Activated gamma-delta T cell (primary cell): ENCODE measurements around the gene RANBP3.
"Not testable (repeated sequence)": the region's sequence is repeated elsewhere in the genome, so short reads cannot be mapped to it uniquely, and the experiment has no call there.

Experiments
- DNase-seq: peaks from one replicate; lab custom pipeline; 2025; lab: John Stamatoyannopoulos, UW

Gene RANBP3

DNA sequence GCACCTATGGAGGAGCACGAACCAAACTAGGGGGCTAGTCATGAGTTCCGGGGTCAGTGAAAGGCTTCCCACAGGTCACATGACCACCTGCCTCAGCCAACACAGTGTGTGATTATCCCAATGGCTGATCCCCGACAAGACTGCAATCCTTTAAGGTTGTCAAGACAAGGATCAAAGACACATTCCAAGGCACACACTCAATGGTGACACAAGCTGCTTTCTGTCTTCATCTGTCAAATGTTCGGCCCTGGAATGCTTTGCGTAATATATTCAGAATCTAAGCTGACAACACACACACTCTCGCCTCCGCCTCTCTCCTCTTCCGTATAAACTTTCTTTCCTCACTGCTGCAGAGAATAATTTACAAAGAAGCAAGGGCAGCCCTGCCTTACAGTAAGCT, 11.7 kb downstream of the RANBP3 start:
- no peak for DNase-seq

DNA sequence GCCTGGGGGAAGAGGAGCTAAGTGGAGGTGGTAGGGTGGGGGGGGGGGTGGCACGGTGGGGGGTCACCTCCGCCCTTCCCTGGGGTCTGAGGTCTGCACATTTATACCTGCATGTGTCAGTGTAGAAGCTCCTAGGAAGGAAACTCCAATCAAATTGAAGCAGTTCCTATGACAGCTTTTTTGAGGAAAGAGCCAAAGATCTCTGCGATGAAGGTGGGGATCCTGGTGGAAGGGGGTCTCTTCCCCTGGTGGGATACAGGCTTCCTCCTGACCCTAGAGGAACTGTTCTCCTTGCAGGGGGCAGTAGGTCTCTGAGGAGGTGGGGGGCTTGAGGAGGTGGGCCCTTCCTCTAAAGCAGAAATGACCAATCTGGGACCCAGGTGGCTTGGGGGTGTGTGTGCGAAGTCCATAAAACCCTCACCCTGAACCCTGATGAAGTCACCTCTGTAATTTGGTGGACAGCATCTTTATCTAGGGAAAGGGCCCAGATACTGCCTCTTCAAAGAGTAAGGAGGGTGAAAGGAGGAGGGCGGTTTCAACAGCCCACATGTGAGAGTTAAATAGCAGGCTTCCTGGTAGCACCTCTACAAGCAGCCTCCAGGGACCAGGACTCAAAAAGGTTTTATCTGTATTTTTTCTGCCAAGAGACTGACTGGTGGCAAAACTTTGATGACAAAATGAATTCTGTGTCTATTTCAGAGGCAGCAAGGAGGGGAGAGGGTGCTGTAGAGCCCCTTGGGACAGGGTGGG, 12.9 kb downstream of the RANBP3 start:
- no peak for DNase-seq

DNA sequence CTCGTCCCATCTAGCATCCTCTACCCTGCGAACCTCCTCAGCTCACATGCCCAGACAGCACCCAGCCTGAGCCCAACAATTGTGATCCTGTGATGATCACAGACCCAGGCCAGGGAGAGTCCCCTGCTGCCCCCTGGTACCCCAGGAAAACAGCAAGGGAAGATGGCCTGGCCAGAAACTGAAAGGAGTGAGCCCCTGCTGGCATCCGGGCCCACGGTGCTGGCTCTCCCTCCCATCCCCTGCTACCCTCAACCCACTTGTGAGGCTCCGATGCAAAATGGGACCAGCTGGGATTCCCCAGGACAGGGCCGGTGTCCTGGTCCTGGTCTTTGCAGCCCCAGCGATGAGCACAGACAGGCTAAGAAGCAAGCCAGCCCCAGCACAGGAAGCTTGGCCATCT, 14.1 kb downstream of the RANBP3 start:
- no peak for DNase-seq

DNA sequence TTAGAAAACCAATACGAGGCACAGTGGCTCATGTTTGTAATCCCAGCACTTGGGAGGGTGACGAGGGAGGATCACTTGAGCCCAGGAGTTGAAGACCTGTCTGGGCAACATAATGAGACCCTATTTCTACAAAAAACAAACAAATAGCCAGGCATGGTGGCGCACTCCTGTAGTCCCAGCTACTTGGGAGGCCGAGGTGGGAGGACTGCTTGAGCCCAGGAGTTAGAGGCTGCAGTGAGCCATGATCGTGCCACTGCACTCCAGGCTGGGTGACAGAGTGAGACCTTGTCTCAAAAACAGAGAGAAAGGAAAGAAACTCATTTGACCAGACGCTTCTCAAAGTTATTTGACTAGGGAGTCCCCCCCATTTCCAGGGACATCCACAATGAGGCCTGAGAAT, 14.7 kb downstream of the RANBP3 start:
- not testable (repeated sequence) for DNase-seq

DNA sequence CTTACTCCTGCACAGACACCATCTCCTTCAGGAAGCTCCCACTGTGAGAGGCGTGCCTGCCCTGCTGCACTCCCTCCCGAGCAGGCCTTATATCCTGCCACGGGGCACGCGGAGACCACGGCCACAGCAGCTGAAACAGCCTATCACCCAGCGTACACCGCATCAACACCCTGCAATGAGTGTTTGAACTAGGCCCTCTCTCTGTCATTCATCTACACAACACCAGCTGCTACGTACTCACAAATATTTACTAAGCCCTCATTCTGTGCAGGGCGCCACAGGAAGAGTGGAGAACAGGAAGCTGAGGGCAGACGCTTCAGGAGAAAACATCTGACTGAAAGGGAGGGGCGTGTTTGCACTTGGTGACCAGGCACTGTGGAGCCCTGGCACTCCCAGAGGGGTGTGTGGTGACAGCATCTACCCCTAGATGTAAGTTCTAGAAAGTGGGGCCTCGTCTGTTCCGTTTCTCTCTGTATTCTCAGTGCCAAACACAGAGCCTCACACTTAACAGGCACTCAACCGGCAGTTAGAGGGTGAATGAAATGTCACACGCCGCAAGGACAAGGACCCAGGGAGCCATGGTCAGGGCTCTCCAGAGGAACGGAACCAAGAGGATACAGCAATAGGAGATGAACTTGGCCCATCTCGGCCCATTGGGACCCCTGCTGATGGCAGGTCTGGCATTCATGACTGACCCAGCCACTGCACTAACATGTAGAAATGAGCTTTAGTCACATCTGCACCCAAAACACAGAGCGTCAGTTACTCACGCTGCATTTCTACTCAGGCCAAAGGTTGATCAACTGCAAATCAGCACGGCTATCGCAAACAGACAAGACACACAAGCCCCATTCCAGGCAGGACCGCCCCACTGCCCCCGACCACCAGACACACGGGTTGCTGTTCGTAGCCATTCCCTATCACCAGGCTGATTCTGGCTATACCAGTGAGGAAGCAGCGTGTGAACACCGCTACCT, 15.7 kb downstream of the RANBP3 start:
- DNase-seq, result peak; percentile 41

DNA sequence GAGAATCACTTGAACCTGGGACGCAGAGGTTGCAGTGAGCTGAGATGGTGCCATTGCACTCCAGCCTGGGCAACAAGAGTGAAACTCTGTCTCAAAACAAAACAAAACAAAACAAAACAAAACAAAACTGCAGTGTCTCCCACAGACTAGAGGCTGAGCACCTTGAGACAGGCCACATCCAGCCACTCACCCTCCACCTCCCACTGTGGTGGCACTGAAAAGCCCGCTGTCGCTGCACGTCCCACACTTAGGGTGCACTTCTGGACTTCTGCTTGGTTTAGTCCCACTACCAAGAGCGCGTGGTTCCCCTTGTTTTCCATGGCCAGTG, 16.3 kb downstream of the RANBP3 start:
- DNase-seq, result not testable (repeated sequence)

DNA sequence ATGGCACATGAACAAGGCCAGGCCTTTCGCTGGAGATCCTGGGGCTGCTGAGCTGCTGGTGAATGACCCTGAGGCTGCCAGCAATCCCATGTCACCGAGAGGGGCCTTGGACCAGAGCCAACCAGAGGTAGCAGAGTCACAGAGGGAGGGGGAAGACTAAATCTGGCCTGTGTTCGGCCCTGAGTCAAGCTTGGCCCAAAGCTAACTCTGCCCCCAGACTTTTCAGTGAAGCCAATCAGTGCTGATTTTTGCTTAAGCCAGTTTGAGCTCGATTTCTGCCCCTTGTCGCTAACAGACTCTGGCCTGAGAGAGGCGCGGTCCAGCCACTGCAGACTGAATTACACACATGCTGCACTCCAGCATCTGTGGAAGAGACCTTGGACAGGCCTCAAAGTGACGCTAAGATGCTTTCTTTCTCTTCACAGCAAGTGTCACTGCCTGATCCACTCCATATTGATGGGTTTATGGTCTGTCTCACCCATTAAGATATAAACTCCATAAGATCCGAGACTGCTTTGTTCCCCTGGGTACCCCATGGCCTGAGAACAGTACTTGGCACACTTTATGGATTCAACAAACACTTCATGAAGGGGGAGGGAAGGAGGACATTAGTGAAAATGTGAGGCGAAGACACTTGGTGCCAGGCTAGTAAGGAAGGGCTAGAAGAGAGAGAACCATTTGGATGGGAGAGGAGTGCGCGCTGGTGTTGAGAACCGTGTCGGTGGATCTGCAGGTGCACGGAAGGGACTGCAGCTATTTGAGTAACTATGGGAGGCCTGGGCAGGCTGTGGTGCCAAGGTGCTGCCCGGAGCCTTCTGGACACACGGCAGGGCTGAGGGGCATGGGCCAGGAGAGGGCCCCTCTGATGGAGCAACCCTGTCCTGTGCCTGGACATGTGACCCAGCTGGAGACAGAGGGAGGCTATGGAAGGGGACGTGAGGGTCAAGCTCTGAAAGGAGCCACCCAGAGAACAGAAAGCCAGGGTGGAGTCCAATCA, 17.6 kb downstream of the RANBP3 start:
- no peak for DNase-seq

DNA sequence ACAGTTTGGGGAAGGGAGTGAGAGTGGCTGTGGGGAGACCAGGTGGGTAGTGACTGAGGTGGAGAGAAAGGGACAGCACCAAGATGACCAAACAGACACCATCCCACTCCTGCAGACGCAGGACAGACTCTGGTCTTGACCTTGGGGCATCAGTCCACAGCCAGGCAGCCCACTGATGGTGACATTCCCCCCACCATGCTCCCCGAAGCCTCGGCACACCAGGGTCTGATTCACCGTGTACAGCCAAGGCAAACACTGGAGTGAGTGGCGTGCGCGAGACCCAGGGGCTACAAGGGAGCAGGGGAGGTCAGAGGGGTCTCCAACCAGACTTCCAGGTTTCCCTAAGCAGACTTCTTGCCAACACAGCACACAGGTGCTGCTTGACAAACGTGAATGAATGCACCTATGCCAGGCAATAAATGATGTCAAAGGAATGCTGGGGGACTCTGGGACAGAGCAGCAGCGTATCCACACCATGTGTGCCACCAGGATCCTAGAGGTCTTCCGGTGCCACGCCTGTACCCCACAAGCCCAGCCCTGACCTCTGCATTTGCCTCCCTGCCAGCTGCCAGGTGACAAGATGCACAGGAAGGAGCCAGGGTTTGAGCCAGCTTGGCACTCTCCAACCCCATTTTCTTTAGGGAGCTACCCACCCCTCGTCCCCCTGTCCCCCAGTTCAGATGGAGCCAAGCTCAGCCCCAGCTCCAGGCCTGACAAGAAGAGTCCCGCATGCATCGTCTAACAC, 18.5 kb downstream of the RANBP3 start:
- no peak for DNase-seq

DNA sequence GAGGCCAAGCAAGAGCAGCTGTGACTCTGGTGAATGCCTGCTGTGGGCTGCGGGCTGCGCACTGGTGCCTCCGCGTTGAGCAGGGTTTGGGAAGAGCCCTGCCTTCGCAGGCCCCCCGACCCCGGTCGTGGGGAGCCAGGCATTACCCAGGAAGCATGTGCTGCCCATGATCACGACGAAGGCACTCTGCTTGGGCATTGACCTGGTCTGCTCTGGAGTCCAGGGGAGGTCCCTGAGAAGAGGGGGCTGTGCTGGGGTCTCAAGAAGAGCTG, 19.2 kb downstream of the RANBP3 start:
- no peak for DNase-seq

DNA sequence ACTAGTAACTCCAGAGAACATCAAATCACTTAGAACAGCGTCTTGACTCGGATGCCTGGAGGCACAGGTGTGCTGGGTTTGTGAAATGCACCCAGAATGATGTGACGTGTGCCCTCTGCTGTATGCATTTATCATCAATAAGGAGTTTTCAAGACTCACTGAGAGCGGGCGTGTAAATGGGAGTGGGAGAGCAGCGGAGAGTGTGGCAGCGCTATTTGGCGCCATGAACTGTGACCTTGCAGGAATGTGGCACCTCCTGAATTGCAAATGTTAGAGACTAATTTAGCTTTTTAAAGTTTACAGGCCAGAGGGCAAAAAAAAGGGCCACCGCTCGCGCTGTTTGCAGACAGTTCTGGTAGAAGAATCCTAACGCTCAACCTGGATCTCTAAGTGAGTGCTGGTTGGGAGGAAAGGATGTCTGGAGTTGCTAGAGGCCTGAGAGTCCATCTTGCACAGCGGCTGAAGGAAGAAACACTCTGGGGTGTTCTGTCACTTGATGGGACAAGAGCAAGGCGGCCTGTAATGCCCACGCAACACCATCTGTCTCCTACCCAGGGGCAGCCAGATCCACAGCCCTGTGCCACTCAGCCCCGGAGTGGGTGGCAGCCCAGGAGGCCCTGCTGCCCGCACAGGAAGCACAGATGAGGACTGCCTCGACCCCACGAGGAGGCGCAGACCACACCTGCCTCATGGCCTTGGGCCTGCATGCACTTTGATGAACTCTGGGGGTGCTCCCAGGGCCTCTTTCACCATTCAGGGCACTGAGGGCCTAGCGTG, 19.7 kb downstream of the RANBP3 start:
- no peak for DNase-seq

DNA sequence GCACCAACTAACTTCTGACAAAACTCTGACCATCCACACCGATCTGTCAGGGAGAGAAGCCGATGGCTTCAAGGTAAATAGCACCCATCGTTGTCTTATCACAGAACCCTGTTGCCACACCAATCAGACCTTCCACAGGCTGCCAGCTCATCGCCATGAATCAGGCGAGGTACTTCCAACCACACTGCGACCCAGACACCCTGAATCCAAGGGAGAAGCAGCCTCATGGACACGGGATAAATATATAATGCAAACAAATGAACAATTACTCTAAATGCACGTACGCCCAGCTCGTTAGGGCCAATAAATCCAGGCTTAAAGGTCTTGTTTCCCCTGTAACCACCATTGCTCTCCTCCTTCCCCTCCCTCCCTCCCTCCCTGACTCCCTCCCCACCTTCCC, 20.8 kb downstream of the RANBP3 start:
- no peak for DNase-seq

DNA sequence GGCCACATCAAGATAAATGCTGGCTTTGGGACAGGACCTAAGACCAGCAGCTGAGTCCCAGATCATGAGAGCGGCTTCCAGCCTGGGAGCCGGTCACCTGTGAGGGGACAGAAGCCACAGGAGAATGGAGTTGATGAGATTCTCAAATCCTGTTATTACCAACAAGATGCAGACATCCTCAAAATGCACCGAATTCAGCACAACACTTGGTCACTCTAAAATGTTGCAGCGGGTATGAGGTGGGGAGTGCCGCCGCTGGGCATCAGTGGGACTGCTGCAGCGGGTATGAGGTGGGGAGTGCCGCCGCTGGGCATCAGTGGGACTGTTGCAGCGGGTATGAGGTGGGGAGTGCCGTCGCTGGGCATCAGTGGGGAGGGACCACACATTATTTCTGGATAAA, 21.2 kb downstream of the RANBP3 start:
- DNase-seq, result no peak

DNA sequence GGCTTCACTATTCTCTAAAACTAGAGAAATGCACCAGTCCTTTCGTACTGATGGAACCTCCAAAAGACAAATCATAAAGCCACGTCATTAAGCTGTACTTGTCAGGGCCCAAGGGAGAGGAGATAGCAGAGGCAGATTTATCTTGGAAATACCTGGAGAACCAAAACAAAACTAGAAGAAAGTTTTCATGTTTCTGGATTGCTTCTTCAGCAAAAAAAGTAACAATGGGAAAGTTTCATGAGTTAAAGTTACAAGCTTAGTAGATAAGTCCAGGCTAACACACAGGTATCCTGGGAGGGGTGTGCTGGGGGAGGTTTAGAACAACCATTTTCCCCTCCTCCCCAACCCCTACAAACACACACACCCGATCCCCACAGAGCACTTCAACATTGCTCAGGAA, 21.6 kb downstream of the RANBP3 start:
- no peak for DNase-seq

DNA sequence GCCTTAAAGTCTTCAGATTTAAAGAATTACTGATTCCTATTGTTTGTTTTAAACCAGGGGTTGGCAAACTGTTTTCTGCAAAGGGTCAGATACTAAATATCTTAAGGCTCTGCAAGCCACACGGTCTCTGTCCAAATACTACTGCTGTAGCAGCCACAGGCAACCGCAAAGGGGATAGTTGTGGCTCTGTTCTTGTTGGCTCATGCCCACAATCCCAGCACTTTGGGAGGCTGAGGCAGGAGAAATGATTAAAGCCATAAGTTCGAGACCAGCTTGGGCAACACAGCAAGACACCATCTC, 22.4 kb downstream of the RANBP3 start:
- DNase-seq, result no peak

DNA sequence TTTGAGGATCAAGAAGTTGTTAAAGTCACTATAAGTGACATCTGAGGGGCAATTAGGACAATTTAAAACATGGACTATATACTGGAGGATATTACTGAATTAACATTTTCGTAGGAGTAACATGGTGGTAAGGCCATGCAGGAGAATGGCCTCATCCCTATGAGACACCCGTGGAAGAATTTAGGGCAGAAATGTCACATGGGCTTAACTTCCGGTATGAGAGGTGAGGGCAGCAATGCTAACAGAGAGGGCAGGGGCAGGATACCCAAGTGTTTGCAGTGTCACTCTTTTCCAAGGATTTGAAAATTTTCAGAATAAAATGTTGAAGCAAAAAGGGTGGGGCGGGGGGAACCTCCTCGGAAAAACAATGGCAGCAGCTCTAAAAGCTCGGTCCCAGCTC, 23.6 kb downstream of the RANBP3 start:
- no peak for DNase-seq

DNA sequence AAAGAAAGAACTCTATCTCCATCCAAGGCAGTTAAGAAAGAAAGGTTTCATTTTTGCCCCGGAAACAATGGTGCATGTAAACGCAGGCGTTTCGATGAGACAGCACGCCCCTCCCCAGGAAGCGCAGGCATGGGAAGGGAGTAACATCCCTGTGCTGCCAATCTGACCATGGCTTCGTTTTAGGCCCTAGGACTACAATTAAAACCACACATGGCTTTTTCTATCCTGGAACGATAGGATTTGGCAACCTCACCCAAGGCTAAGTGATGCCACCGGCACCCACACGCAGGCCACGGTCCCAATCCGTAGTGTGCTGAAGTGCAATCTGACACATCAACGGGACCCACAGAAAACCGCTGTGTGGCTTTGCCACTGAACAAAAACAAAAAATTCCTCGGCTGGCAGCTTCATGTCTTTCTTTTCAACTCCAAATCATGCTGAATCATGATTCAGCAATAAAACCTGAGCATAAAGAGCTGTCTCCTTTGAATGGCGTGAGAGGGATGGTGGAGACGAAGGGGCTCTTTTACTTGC, 24.2 kb downstream of the RANBP3 start:
- DNase-seq, result no peak

DNA sequence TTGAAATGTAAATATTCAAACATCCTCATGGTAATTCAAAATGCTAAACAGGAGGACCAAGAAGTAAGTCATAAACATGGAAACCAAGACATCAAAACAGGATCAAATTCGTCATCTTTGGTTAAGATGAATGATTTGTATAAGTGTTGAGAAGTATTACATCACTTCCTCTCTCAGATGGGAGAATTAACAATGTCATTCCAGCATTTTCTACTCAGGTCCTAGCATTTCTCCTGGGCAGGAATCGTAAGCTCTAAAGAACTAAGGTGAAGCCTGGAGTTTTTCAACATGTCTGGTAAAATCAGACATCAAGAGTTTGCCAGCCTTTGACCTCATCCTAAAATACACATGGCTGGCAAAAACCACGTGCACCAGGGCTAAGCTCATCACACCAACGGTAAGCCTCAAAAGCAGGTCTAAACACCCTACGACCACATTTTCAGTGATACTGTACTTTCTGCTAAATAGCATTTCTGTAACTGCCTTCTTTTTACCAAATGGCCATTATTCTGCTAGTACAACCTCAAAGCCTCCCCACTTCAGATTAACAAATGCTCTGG, 24.8 kb downstream of the RANBP3 start:
- DNase-seq, result no peak

DNA sequence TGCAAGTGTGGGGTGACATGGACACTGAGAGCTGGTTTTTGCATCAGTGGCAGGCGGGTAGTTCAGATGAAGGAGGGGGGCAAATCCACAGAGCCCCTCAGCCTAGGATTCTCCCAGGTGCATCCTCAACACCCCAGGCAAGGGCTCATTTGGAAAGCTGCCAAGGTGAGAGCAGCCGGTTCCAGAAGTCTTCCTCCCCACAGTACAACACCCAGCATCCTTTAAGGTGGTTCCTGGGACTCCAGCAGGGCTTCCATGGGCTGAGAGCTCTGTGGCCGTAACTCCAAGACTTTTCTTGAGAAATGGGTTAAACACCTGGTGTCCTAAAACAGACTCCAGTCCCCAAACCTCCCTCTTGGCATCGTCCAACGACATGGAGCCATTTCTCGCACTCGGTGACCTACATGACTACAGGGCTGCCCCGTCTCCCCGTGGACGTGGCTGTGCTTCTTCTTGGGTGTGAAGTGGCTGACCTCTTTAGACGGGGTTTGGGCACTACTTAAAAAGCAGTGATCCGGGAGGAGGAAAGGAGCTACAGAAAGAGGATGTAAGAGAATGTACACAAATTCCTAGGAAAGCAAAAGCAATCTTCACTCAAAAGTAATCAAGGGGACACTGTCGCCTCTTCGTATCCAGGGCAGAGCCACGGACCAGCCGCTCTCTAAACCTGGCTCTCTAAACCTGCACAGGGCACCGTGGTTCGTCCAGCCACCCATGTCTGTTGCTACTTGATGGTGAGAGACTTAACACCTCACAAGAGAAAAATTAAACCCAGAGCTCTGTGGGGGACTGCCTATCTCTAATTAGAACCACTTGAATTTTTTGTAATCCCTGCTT, 25.5 kb downstream of the RANBP3 start:
- no peak for DNase-seq

DNA sequence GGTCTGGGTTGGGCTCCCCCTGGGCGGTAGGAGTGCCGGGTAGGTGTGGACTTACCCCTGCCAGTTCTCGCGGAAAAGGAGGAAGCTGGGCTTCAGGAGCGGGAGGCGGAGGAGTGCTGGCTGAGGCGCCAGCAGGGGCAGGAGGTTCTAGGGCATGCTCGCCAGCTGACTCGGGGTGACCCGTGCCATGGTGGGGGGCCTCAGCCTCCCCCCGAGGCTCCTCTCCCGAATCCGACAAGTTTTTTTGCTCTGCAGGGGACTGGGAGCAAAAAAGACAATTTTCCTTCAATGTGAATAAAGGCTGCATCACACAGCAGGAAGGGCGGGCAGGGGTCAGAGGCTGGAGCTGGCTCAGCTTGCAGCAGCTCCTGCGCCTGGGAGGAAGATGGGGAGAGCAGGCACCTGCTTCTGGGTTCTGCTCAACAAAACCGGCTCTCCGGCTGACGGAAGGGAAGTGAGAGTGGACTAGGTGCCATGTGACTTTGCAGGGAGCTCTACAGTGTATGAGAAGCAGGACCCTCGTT, 26.5 kb downstream of the RANBP3 start:
- DNase-seq, result no peak
